ENCODE results near the gene IRF9. TPM values are rescaled to one million over a fixed set of nuclear protein-coding genes. Genes with fewer than 3 reads are reported as not detected.

IRF9 gene
- total and polyA plus RNA-seq, 2 of the 13 experiments (the other 11 are each of a cell fraction or from before 2014, with no cell fraction given): 14.9 to 49.7 TPM

- TF ChIP-seq ZNF780A (CRISPR knock-in tag; IDR thresholded peaks at IDR 0.05): no peak
- TF ChIP-seq KLF11 (CRISPR knock-in tag; IDR thresholded peaks at IDR 0.05): no peak; the same call in 1 of the 2 replicates
- no peak for TF ChIP-seq ISL2 (CRISPR knock-in tag; IDR thresholded peaks at IDR 0.05)
- TF ChIP-seq PCBP2 (optimal IDR thresholded peaks at IDR 0.05; ENCODE audit: low read depth, low read length, poor library complexity, severe bottlenecking): peak; percentile 31
- TF ChIP-seq ZNF552 (CRISPR knock-in tag; IDR thresholded peaks at IDR 0.05; ENCODE audit: borderline replicate concordance): peak; percentile 46; the same call in 1 of the 2 replicates
- no peak for TF ChIP-seq NR2F2 (IDR thresholded peaks at IDR 0.05; ENCODE audit: borderline replicate concordance, low read depth)
- TF ChIP-seq MEF2D (CRISPR knock-in tag; IDR thresholded peaks at IDR 0.05): peak; percentile 30; the same call in 1 of the 2 replicates
- no peak for TF ChIP-seq ATF5 (CRISPR knock-in tag; IDR thresholded peaks at IDR 0.05; ENCODE audit: low read depth)
- TF ChIP-seq ZNF263 (CRISPR knock-in tag; IDR thresholded peaks at IDR 0.05): 0 out of 2 replicates have a peak, but pooled peaks have one; percentile 30
- no peak for TF ChIP-seq MIER3 (CRISPR knock-in tag; IDR thresholded peaks at IDR 0.05; ENCODE audit: borderline replicate concordance)
- TF ChIP-seq PAWR (CRISPR knock-in tag; IDR thresholded peaks at IDR 0.05; ENCODE audit: borderline replicate concordance): no peak
- no peak for TF ChIP-seq ONECUT2 (CRISPR knock-in tag; IDR thresholded peaks at IDR 0.05)
- no peak for TF ChIP-seq MEIS1 (CRISPR knock-in tag; IDR thresholded peaks at IDR 0.05; ENCODE audit: borderline replicate concordance)
- TF ChIP-seq ZBTB49 (CRISPR knock-in tag; IDR thresholded peaks at IDR 0.05; ENCODE audit: borderline replicate concordance): peak; percentile 67; the same call in 1 of the 2 replicates
- no peak for TF ChIP-seq JDP2 (CRISPR knock-in tag; IDR thresholded peaks at IDR 0.05; ENCODE audit: borderline replicate concordance)
- TF ChIP-seq RBM22 (optimal IDR thresholded peaks at IDR 0.05; ENCODE audit: low read length): peak; percentile 85
- no peak for TF ChIP-seq ZNF101 (CRISPR knock-in tag; IDR thresholded peaks at IDR 0.05; ENCODE audit: borderline replicate concordance, low read depth)
- TF ChIP-seq CSRNP1 (CRISPR knock-in tag; IDR thresholded peaks at IDR 0.05): 0 out of 2 replicates have a peak, but pooled peaks have one; percentile 27
- 0 out of 2 replicates have a peak, but pooled peaks have one; percentile 4 for TF ChIP-seq KDM3A (CRISPR knock-in tag; IDR thresholded peaks at IDR 0.05; ENCODE audit: low read depth)
- TF ChIP-seq ZNF713 (CRISPR knock-in tag; IDR thresholded peaks at IDR 0.05): no peak
These were observed 23.3 kb upstream of the IRF9 start (continued) for GRCh38 chr14:24137529-24138395.

Data from HepG2 (cell line).